SIG-M5 treated with dmso at 0.1 percent for 504 hours (cell line): ENCODE results near the gene F5.

Experiments
- DNase-seq: peaks from one replicate; lab custom pipeline; 2025; ENCODE audit not compliant: unreplicated experiment; lab: John Stamatoyannopoulos, UW

Gene F5

GRCh38 chr1:169484101-169484500 lies 102.2 kb downstream of the F5 start:
- DNase-seq: no peak

- DNase-seq: no peak
Observed at GRCh38 chr1:169483500-169483966, 102.7 kb downstream of the F5 start.

GRCh38 chr1:169479363-169480066 lies 106.8 kb downstream of the F5 start:
- no peak for DNase-seq

- DNase-seq: no peak
Observed at GRCh38 chr1:169478094-169478672, 108.1 kb downstream of the F5 start.

- DNase-seq: no peak
Observed at GRCh38 chr1:169475806-169476387, 110.4 kb downstream of the F5 start.

GRCh38 chr1:169474302-169474995 lies 111.8 kb downstream of the F5 start:
- DNase-seq: no peak

- DNase-seq: no peak
Observed at GRCh38 chr1:169473347-169473746, 112.9 kb downstream of the F5 start.

- no peak for DNase-seq
Observed at GRCh38 chr1:169472738-169473137, 113.5 kb downstream of the F5 start.

- no peak for DNase-seq
Observed at GRCh38 chr1:169468982-169469381, 117.3 kb downstream of the F5 start.

GRCh38 chr1:169466259-169467230 lies 119.7 kb downstream of the F5 start:
- peak; percentile 51 for DNase-seq

GRCh38 chr1:169465281-169465680 lies 121.0 kb downstream of the F5 start:
- DNase-seq: no peak
